GM04503 (cell line): ENCODE data around the gene HACD2.
"Not testable (repeated sequence)": the region's sequence is repeated elsewhere in the genome, so short reads cannot be mapped to it uniquely, and the experiment has no call there.

Experiments used
- DNase-seq: peaks from one replicate; pipeline ENCODE4 v3.0.0-alpha.2; 2012; ENCODE audit warnings: low read depth

The HACD2 gene

GRCh38 chr3:123523023-123523412 lies 61.8 kb downstream of the HACD2 start:
- DNase-seq = no peak

GRCh38 chr3:123522320-123523022 lies 62.4 kb downstream of the HACD2 start:
- DNase-seq = no peak

DNA sequence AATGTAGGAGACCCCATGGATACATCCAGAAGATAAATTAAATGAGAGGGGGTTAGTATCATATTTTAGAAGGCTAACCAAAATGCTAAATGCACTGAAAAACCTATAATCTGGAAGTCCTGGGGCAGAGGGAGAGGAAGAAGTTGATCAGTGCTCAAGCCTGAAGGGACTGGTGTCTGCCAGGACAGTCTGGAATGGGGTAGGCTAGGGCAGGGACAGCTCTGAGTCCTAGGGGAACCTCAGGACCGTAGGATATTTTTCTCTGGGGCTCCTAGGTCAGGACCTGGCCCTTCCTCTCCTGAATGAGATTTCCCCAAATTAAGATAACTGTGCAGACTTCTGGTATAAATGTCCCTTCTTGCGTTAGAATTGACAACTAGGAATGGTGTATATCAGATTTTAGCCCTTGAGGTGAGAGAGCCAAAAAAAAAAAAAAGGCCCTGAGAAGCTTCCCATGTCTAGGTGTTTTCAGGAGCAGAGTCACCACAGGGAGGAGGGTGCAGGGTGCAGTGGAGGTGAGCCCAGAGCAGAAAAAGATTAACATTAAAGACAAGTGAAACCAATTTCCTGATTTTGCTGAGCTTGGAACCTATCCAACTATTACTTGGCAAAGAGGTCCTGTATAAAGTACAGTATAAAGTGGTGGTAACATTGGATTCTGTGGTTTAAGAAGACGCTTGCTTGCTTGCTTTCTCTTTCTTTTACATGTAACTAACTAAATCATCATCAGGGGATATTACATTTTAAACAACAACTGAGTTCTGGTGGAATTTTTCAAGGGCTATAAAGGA lies 63.5 kb downstream of the HACD2 start:
- DNase-seq = no peak

DNA sequence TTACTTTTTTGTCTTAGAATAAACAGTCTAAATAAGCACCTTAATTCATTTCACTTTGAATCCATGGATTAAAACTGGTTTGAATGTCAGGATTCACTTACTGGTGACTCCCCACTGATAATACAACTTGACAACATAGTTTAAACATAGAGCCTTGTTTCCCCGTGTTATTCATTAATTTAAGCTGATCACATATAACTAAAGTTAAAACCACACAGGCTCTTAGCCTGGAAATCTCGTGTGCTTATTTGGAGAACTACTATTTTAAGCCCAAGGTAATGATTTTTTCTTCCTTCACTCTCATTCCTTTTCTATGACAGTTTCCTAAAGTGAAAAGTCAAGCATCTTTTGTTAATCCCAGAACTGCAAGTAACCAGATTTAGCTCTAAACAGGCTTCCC lies 64.2 kb downstream of the HACD2 start:
- DNase-seq = no peak

DNA sequence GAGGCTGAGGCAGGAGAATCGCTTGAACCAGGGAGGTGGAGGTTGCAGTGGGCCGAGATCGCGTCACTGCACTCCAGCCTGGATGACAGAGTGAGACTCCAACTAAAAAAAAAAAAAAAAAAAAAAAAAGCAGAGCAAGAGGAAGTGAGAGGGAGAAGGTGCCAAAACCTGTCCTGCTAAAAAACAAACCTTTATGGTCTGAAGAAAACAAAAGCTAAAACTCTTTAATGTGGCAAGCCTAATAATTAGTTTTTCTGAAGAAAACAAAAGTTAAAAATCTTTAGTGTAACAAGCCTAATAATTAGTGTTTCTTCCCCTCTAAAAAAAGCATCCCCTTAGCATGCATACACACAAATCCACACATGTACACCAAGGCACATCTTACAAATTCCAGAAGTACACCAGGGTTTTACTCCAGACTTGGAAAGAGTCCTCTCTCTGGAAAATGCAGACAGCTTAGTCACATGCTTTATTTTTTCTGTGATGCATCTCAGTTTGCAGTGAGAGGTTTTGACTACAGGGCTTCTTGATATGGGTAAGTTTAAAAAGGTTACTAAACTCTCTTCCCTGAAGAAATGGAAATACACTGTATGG lies 65.9 kb downstream of the HACD2 start:
- no peak for DNase-seq

DNA sequence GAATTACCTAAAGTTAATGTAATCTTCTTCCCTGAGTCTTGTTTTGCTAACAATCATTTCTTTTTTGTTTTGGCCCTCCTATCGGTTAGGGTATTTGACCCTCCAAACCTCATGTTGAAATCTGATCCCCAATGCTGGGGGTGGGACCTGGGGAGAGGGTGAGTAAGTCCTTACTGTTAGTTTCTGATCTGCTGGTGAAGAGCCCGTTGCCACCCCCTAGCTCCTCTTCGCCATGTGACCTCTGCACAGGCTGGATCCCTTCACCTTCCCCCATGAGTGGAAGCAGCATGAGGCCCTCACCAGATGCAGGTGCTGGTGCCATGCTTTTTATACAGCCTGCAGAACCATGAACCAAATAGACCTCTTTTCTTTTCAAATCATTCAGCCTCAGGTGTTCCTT lies 73.1 kb downstream of the HACD2 start:
- no peak for DNase-seq

DNA sequence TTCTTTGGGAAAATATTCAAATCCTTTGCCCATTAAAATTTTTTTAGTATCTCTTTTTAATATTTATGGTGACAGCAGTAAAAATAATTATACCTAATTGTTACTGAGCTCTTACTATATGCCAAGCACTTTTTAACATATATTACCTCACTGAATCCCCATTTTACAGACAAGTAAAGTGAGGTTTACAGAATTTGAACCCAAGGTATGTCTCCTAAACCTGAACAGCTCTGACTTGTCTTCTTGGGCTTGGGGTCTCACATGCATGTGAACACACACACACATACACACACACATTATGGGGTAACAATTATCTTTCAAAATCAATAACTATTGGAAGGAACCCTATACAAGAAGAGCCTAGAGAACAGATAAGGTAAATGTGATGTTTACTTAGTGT lies 73.8 kb downstream of the HACD2 start:
- no peak for DNase-seq

GRCh38 chr3:123508178-123508577 lies 76.7 kb downstream of the HACD2 start:
- DNase-seq = no peak

GRCh38 chr3:123505820-123506219 lies 79.0 kb downstream of the HACD2 start:
- DNase-seq = no peak

DNA sequence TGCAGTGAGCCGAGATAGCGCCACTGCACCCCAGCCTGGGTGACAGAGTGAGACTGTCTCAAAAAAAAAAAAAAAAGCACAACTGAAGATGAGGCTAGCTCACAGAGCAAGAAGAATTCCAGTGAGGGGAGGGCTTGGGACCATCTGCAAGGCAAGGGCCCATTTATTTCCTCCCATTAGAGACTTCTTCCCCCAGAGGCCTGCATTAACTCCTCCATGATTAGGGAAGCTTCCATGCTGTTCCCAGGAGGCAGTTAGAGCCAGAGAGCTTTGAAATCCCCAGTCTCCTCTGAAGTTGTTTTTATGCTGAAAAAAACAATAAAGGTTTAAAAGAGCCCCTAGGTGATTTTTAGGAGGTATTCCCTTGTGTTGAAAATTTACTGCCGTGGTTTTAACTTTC lies 81.7 kb downstream of the HACD2 start:
- no peak for DNase-seq

GRCh38 chr3:123499322-123499721 lies 85.5 kb downstream of the HACD2 start:
- peak; percentile 38 for DNase-seq

DNA sequence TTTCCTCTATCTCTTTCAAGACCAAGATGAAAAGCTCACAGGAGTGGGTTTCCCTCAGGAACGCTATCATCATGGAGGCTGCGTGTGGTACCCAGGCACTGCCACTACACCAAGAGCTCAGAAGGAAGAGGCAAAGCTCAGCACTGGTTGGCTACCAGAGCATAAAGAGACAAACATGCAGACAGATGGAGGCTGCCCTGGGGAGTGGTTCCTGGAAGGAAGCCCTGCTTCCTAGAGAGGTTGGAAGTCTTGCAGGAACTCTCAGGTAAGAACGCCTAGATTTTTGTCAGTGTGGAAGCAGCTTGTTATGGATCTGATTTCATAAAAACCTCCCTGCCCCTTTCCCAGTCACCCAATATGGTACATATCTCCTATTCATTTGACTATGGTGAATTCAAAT lies 86.1 kb downstream of the HACD2 start:
- no peak for DNase-seq

DNA sequence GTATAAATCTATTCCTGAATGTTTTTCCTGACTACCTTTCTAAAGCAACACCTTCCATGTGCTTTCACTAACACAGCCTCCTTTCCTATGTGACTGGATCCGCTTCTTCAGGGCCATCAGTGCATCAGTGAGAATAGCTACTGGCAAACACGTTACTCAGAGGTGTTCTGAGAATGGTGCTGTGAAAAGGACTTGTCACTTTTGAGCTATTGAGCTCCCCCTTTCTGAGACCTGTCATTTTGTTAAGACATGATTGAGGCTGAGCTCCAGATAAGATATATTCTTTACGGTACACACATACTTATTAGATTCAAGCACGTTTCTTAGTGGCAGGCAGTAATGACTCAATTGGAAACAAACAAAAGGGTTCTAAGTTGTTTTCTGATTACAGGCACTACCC lies 90.9 kb downstream of the HACD2 start:
- no peak for DNase-seq

- DNase-seq = no peak
Measured at GRCh38 chr3:123491966-123492587, 92.8 kb downstream of the HACD2 start.

- DNase-seq = peak; percentile 3
Measured at GRCh38 chr3:123489400-123490004, 95.4 kb downstream of the HACD2 start.

GRCh38 chr3:123488645-123489347 lies 96.1 kb downstream of the HACD2 start:
- DNase-seq = no peak

GRCh38 chr3:123487063-123487462 lies 97.8 kb downstream of the HACD2 start:
- DNase-seq = not testable (repeated sequence)

DNA sequence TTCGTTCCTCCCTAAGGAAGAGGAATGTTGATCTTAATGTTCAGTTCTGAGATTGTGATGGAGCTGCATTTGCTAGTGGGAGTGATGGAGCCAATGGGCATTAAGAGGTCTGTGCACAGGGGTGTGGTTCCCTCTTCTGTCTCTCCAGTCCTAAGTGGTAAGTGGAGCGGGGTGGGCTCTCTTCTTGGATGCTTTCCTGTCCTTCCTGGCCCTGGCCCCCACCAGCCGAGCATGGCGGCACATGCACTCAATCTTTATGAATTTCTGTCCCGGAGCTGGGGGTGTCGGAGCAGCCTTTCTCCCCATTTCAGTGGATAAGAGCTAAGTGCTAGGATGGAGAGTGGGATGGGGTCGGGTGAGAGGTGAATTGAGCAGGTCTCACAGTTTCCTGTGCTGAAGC lies 98.4 kb downstream of the HACD2 start:
- no peak for DNase-seq

GRCh38 chr3:123485551-123485950 lies 99.3 kb downstream of the HACD2 start:
- DNase-seq = no peak

DNA sequence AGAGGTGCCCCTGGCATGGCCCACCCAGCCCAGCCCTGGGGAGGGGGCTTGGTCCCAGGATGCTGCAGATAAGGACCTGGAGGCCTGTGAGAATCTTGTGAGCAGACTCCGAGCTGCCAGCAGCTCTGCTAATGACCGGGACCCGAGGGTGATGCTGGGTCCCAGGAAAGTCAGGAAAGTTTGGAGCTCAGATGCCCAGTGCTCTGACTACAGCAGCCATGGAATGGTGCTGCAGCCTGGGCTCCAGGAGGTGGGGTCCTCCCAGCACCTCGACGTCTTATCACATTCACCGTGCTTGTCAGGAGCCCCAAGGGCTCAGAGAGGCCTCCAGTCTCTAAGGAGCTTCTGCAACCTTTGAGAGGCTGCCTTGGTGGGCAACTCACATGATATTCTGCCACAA lies 101.7 kb downstream of the HACD2 start:
- no peak for DNase-seq

GRCh38 chr3:123481722-123482457 lies 103.0 kb downstream of the HACD2 start:
- no peak for DNase-seq
